CD4-positive, alpha-beta T cell treated with Interleukin-1 beta for 1 hour (primary cell): ENCODE data around the gene CST4.
"Not testable (repeated sequence)": the region's sequence is repeated elsewhere in the genome, so short reads cannot be mapped to it uniquely, and the experiment has no call there.

Source experiments
- DNase-seq, 2 donors: peaks; one replicate each; pipeline ENCODE4 v3.0.0-alpha.2; 2020 to 2022

CST4 gene

DNA sequence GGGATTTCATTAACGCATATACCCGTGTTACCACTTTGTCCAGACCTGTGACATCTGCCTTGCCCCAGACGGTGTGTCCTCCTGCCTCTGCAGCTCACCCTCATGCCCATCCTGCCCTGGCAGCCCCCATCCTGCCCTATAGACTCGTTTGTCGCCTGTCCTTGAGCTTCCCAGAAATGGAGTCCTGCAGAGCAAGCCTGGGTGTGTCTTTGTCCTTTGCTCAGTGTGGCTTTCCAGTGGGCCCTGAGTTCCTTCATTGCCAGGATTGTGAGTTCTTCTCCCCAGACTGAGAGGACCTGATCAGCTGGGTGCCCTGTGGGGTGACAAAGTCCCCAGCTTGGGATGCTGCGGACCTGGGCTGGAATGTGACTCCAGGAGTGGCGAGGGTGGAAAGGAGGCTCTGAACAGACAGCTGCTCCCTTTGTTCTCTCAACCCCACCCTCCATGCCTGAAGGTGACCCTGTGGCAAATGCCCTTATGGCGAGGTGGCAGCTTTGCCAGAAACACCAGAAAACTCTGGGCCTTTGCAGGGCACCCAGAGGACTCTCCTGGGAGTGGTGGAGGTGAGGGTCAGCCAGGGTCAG, 48.7 kb downstream of the CST4 start:
- no peak for DNase-seq

GRCh38 chr20:23639490-23639958, 49.3 kb downstream of the CST4 start:
- no peak for DNase-seq

- no peak for DNase-seq
Measured at GRCh38 chr20:23638309-23638708, 50.5 kb downstream of the CST4 start.

DNA sequence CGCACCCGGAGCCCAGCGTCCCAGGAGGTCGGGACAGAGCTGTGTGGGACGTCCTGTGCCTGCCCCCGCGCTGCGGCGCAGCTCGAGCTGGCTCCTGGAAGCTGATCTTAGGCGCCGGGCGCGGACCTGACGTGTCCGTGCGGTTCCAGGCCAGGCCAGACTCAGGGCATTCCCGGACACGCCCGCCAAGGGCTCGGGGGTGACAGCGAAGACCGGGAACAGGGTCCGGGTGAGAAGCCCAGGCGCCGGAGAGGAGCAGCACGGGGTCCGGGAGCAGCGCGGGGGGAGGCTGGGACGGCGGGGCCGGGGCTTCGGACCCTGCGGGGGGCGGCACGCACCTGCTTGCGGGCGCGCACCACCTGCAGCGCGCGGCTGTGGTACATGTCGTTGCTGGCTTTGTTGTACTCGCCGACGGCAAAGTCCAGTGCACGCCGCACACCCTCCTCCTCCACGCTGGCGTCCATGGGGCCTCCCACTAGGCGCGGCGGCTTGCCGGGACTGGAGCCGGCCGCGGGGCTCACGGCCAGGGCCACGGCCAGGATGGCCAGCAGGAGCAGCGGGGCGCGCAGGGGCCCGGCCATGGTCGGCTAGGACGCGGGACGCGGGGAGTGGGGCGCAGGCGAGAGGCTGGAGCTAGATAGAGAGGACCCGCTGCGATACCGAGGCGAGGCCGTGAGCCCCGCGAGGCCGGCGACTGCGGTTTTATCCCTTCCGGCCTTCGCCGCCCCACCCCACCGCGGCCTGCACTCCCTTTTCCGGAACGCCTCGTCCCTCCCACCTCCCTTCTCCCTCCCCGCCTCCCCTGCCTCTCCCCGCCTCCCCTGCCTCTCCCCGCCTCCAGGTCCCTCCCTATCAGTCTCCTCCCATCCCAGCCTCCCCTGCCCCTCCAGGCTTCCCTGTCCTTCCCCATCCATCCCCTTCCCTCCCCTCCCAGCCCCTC, 51.3 kb downstream of the CST4 start, which contains the start of gene CST3:
TSS of gene CST3 (minus strand) at position 674 of the 940 bp plus-strand sequence. CDS start at position 581, 93 bp downstream.
- DNase-seq: peak in 1 of 2 donors; percentile 43

GRCh38 chr20:23636908-23637281, 51.9 kb downstream of the CST4 start:
- no peak for DNase-seq

- no peak for DNase-seq
Measured at GRCh38 chr20:23636182-23636907, 52.5 kb downstream of the CST4 start.

GRCh38 chr20:23635768-23636090, 53.1 kb downstream of the CST4 start:
- not testable (repeated sequence) for DNase-seq
